H1 (cell line): ENCODE results near the gene CHST3. TPM values are rescaled to one million over a fixed set of nuclear protein-coding genes. Genes with fewer than 3 reads are reported as not detected.

Experiments used
- CTCF ChIA-PET: fragments of 300-600 bp; sonication (Branson Sonifier 250); formaldehyde crosslinking; loops from one replicate; lab custom pipeline; 2021; ENCODE audit not compliant: partially characterized antibody; lab: Charles Lee
- POLR2A ChIA-PET: fragments of 300-600 bp; sonication (Branson Sonifier 250); formaldehyde crosslinking; loops from one replicate; lab custom pipeline; 2021; ENCODE audit warnings: inconsistent platforms; ENCODE audit not compliant: partially characterized antibody; lab: Charles Lee
- DNase-seq, 2 experiments: peaks; one replicate each; pipeline versions ENCODE4 v3.0.0 to v3.0.0-alpha.2; 2010 to 2022; ENCODE audit warnings: low spot score in 2 of 2, low read depth in 1 of 2, mixed read lengths in 1 of 2
- FAIRE-seq: peaks from 2 replicates; lab custom pipeline; 2011; peaks lifted over from hg19 to GRCh38; lab: Jason Lieb, UNC
- H2AFZ ChIP-seq: 2 replicates; pipeline ENCODE4 v1.8.1; 2012; ENCODE audit warnings: low read length, inconsistent platforms
- H2AK5ac ChIP-seq: 2 replicates; pipeline ENCODE4 v1.6.1; 2013; ENCODE audit warnings: low read depth, low read length
- H2BK120ac ChIP-seq: replicated peaks from 2 replicates; pipeline ENCODE3; 2013; ENCODE audit warnings: low read depth, low read length, inconsistent platforms
- H2BK12ac ChIP-seq: 2 replicates; pipeline ENCODE4 v1.6.1; 2013; ENCODE audit warnings: low read depth, low read length
- H2BK15ac ChIP-seq: 2 replicates; pipeline ENCODE4 v1.6.1; 2013; ENCODE audit warnings: low read length
- H2BK20ac ChIP-seq: 2 replicates; pipeline ENCODE4 v1.6.1; 2013; ENCODE audit warnings: low read length
- H2BK5ac ChIP-seq: 2 replicates; pipeline ENCODE4 v1.6.1; 2013; ENCODE audit warnings: low read depth, low read length
- H3K14ac ChIP-seq: 2 replicates; pipeline ENCODE4 v1.6.1; 2013; ENCODE audit warnings: inconsistent platforms; ENCODE audit not compliant: insufficient read length
- H3K18ac ChIP-seq: 2 replicates; pipeline ENCODE4 v1.6.1; 2013; ENCODE audit warnings: low read length; ENCODE audit errors: extremely low read depth
- H3K23ac ChIP-seq: 2 replicates; pipeline ENCODE4 v1.6.1; 2013; ENCODE audit warnings: inconsistent platforms; ENCODE audit not compliant: insufficient read length
- H3K23me2 ChIP-seq: 2 replicates; pipeline ENCODE4 v1.6.1; 2013; ENCODE audit warnings: low read depth, low read length
- H3K27ac ChIP-seq: 2 replicates; pipeline ENCODE4 v1.6.1; 2011; ENCODE audit warnings: low read depth, low read length, inconsistent platforms
- H3K27me3 ChIP-seq, 4 experiments: replicated peaks in 1 of 4; 1 replicate in 1 of 4; 2 replicates in 3 of 4; pipeline versions ENCODE4 v1.6.1 to v1.8.1; 2011 to 2013; ENCODE audit warnings: low read length in 3 of 4, mild to moderate bottlenecking in 3 of 4, inconsistent platforms in 2 of 4, mixed read lengths in 2 of 4, moderate library complexity in 1 of 4; ENCODE audit not compliant: control insufficient read depth in 3 of 4, insufficient read depth in 3 of 4; ENCODE audit errors: extremely low read depth in 1 of 4
- H3K36me3 ChIP-seq, 4 experiments: 2 replicates each; pipeline versions ENCODE4 v1.6.1 to v1.8.1; 2011 to 2013; ENCODE audit warnings: mild to moderate bottlenecking in 4 of 4, low read length in 3 of 4, moderate library complexity in 2 of 4, control low read depth in 1 of 4, inconsistent platforms in 1 of 4; ENCODE audit not compliant: insufficient read depth in 4 of 4, control insufficient read depth in 2 of 4
- H3K4ac ChIP-seq: replicated peaks from 2 replicates; pipeline ENCODE3; 2013; ENCODE audit warnings: low read length, low read depth, mixed read lengths, inconsistent platforms; ENCODE audit not compliant: insufficient read length
- H3K4me1 ChIP-seq, 4 experiments: replicated peaks in 1 of 4; 1 replicate in 1 of 4; 2 replicates in 3 of 4; pipeline versions ENCODE4 v1.6.1 to v1.8.1; 2011 to 2013; ENCODE audit warnings: low read length in 3 of 4, inconsistent platforms in 2 of 4, mixed read lengths in 1 of 4; ENCODE audit not compliant: insufficient read depth in 4 of 4, control insufficient read depth in 3 of 4
- H3K4me2 ChIP-seq, 2 experiments: 2 replicates each; pipeline versions ENCODE4 v1.6.1 to v1.8.1; 2011 to 2013; ENCODE audit warnings: low read depth in 2 of 2, low read length in 2 of 2, control low read depth in 1 of 2, inconsistent platforms in 1 of 2, mild to moderate bottlenecking in 1 of 2; ENCODE audit not compliant: insufficient read depth in 1 of 2
- H3K4me3 ChIP-seq, 4 experiments: fragments of 200-600, 300-600 bp in 1 of 4; sonication (generic), shearing (Covaris generic), sonication (Bioruptor Twin) in 1 of 4; 2 replicates each; pipeline versions ENCODE4 v1.5.1 to v1.8.1; 2011 to 2016; ENCODE audit warnings: low read length in 4 of 4, low read depth in 3 of 4, control low read depth in 2 of 4, inconsistent platforms in 2 of 4, mild to moderate bottlenecking in 2 of 4, mixed read lengths in 1 of 4, moderate library complexity in 1 of 4; ENCODE audit not compliant: insufficient read depth in 2 of 4; ENCODE audit errors: extremely low read depth in 1 of 4
- H3K56ac ChIP-seq: replicated peaks from 2 replicates; pipeline ENCODE3; 2013; ENCODE audit warnings: low read depth, mild to moderate bottlenecking, mixed read lengths, low read length, inconsistent platforms; ENCODE audit not compliant: insufficient read length
- H3K79me1 ChIP-seq: 2 replicates; pipeline ENCODE4 v1.6.1; 2013; ENCODE audit warnings: low read depth, low read length, control low read depth
- H3K79me2 ChIP-seq, 2 experiments: 2 replicates each; pipeline versions ENCODE4 v1.6.1 to v1.8.1; 2012 to 2013; ENCODE audit warnings: low read length in 2 of 2, mild to moderate bottlenecking in 2 of 2, inconsistent platforms in 1 of 2; ENCODE audit not compliant: insufficient read depth in 2 of 2, control insufficient read depth in 1 of 2
- H3K9ac ChIP-seq, 4 experiments: replicated peaks in 1 of 4; 1 replicate in 1 of 4; 2 replicates in 3 of 4; pipeline versions ENCODE4 v1.6.1 to v1.8.1; 2011 to 2013; ENCODE audit warnings: low read depth in 3 of 4, low read length in 3 of 4, control low read depth in 2 of 4, mild to moderate bottlenecking in 2 of 4, moderate library complexity in 2 of 4, inconsistent platforms in 1 of 4; ENCODE audit errors: extremely low read depth in 1 of 4
- H3K9me3 ChIP-seq, 2 experiments: 2 replicates each; pipeline versions ENCODE4 v1.6.1 to v1.8.1; 2012 to 2013; ENCODE audit warnings: mild to moderate bottlenecking in 2 of 2, moderate library complexity in 2 of 2, control low read depth in 1 of 2, inconsistent platforms in 1 of 2, low read depth in 1 of 2, low read length in 1 of 2, mixed read lengths in 1 of 2; ENCODE audit not compliant: insufficient read depth in 2 of 2
- H4K20me1 ChIP-seq, 2 experiments: replicated peaks in 1 of 2; 2 replicates each; pipeline versions ENCODE3 to v1.8.1; 2011 to 2013; ENCODE audit warnings: inconsistent platforms in 2 of 2, low read length in 2 of 2, mild to moderate bottlenecking in 1 of 2; ENCODE audit not compliant: insufficient read depth in 2 of 2, control insufficient read depth in 1 of 2
- H4K5ac ChIP-seq: 2 replicates; pipeline ENCODE4 v1.6.1; 2013; ENCODE audit warnings: low read length, low read depth, mixed read lengths, inconsistent platforms; ENCODE audit not compliant: insufficient read length
- H4K8ac ChIP-seq: 2 replicates; pipeline ENCODE4 v1.8.0; 2013; ENCODE audit warnings: mild to moderate bottlenecking, moderate library complexity, low read length, inconsistent platforms; ENCODE audit not compliant: insufficient read depth; ENCODE audit errors: extremely low read depth
- H4K91ac ChIP-seq: replicated peaks from 2 replicates; pipeline ENCODE3; 2013; ENCODE audit warnings: low read length, mixed read lengths, inconsistent platforms; ENCODE audit not compliant: insufficient read length
- BCL11A ChIP-seq, 2 experiments: IDR thresholded peaks; one replicate each; pipeline ENCODE4 v1.6.1; 2011; ENCODE audit warnings: low read depth in 2 of 2, low read length in 2 of 2, mild to moderate bottlenecking in 2 of 2
- CBX5 ChIP-seq: fragments of 300-800, 300-1000 bp; sonication (generic); IDR thresholded peaks from 2 replicates; pipeline ENCODE4 v1.7.1; 2016; ENCODE audit warnings: antibody characterized with exemption, low read length, low read depth
- CTCF ChIP-seq, 3 experiments: IDR thresholded peaks; 1 replicate in 2 of 3; 2 replicates in 1 of 3; pipeline versions ENCODE4 v1.5.1 to v1.6.1; 2011; ENCODE audit warnings: low read length in 3 of 3, mild to moderate bottlenecking in 3 of 3, inconsistent platforms in 2 of 3, low read depth in 1 of 3, moderate library complexity in 1 of 3; ENCODE audit not compliant: insufficient read depth in 1 of 3; ENCODE audit errors: control extremely low read depth in 1 of 3
- HDAC2 ChIP-seq, 2 experiments: fragments of 300-600 bp in 1 of 2; sonication (generic) in 1 of 2; IDR thresholded peaks; 2 replicates each; pipeline ENCODE4 v1.6.1; 2011 to 2012; ENCODE audit warnings: low read depth in 2 of 2, low read length in 2 of 2, mild to moderate bottlenecking in 2 of 2, moderate library complexity in 2 of 2, borderline replicate concordance in 1 of 2, inconsistent platforms in 1 of 2
- KDM5A ChIP-seq: fragments of 200-600 bp; IDR thresholded peaks from 2 replicates; pipeline ENCODE4 v1.7.1; 2012; ENCODE audit warnings: mild to moderate bottlenecking, low read length, inconsistent platforms, mixed read lengths
- PHF8 ChIP-seq: fragments of 200-600 bp; sonication (generic); conservative IDR thresholded peaks from 2 replicates; pipeline ENCODE4 v1.7.1; 2012; ENCODE audit warnings: low read depth, mild to moderate bottlenecking, inconsistent platforms, low read length, moderate library complexity
- POU5F1 ChIP-seq: IDR thresholded peaks from 2 replicates; pipeline ENCODE4 v1.6.1; 2011; ENCODE audit warnings: low read depth, mild to moderate bottlenecking, low read length, moderate library complexity
- RXRA ChIP-seq: IDR thresholded peaks from 2 replicates; pipeline ENCODE4 v1.6.1; 2011; ENCODE audit warnings: low read depth, mild to moderate bottlenecking, low read length, moderate library complexity; ENCODE audit not compliant: insufficient read depth
- SIRT6 ChIP-seq: IDR thresholded peaks from one replicate; pipeline ENCODE4 v1.7.1; 2012; ENCODE audit warnings: low read length, inconsistent platforms
- TEAD4 ChIP-seq: IDR thresholded peaks from 2 replicates; pipeline ENCODE4 v1.6.1; 2012; ENCODE audit warnings: low read depth, low read length, inconsistent platforms, mixed read lengths
- WGBS, 2 experiments: shearing (Covaris generic) in 1 of 2; methylation state at CpG; one replicate each; pipeline versions ENCODE4 v1.1.6 to v1.1.7; 2013 to 2015; ENCODE audit warnings: low lambda C conversion rate in 2 of 2, mixed read lengths in 2 of 2, inconsistent platforms in 1 of 2, low coverage in 1 of 2, missing lambda C conversion rate in 1 of 2; ENCODE audit not compliant: insufficient replicate concordance in 2 of 2, insufficient coverage in 1 of 2, insufficient read length in 1 of 2; ENCODE audit errors: extremely low coverage in 1 of 2, missing lambda C conversion rate in 1 of 2; 5-methylcytosine and 5-hydroxymethylcytosine counted together
- polyA plus RNA-seq, 7 experiments: library from polyadenylated mRNA; depleted of rRNA in 3 of 7; stranded (reverse) in 5 of 7; unstranded in 2 of 7; fragments of >200 nt in 5 of 7; fragments of 200-250 nt in 2 of 7; gene quantifications; 1 replicate in 5 of 7; 2 replicates in 1 of 7; 4 replicates in 1 of 7; pipeline versions ENCODE4 v1.2.1 to v1.2.3, GENCODE V29; 2011 to 2013; ENCODE audit warnings: missing spikeins in 2 of 7, mixed read lengths in 2 of 7
- total RNA-seq: library from RNA; stranded (reverse); fragmentation: NEBNext Ultra II Directional; extraction: Animal tissue kit (Norgen Biotek cat#: 25700); gene quantifications from 2 replicates; pipeline ENCODE4 v1.2.1, GENCODE V29; 2021

The CHST3 gene
- total and polyA plus RNA-seq, 2 of the 8 experiments (the other 6 are each of a cell fraction or from before 2014, with no cell fraction given) = 2.0 to 5.8 TPM

GRCh38 chr10:72015841-72016240, 51.6 kb downstream of the CHST3 start:
- H3K9me3 ChIP-seq = no peaks in the 10 kb centered on the region
- TF ChIP-seq CTCF (IDR thresholded peaks at IDR 0.05; ENCODE audit: control extremely low read depth in 1 of 3, insufficient read depth in 1 of 3, low read depth in 1 of 3, low read length in 3 of 3) = no peak
- TF ChIP-seq CBX5 = no peak
- no peak for TF ChIP-seq HDAC2 (IDR thresholded peaks at IDR 0.05; ENCODE audit: borderline replicate concordance in 1 of 2, low read depth in 2 of 2, low read length in 2 of 2)
- TF ChIP-seq PHF8 = no peak
- TF ChIP-seq KDM5A = no peak
- TF ChIP-seq TEAD4 = no peak
- TF ChIP-seq BCL11A (IDR thresholded peaks at IDR 0.05; ENCODE audit: low read depth in 2 of 2, low read length in 2 of 2) = no peak
- no peak for TF ChIP-seq SIRT6
- TF ChIP-seq POU5F1 = no peak
- no peak for TF ChIP-seq RXRA

More at GRCh38 chr10:72015841-72016240, 51.6 kb downstream of the CHST3 start:
- Histone ChIP-seq H2BK5ac (no peak overlapping the region; the same call in 1 of the 2 replicates), H3K4me2 (no peak overlapping the region), H3K27ac (no peak overlapping the region), H3K27me3 (no peaks in the 10 kb centered on the region), H3K4me1 (peaks cover 0 to 4% (median under 1%) of the 10 kb centered on the region in 4 experiments; a peak in 2 of 7 replicates), H3K23ac (no peak overlapping the region), H4K20me1 (no peaks in the 10 kb centered on the region), H3K18ac (no peak overlapping the region), H4K91ac (no peak overlapping the region), H3K9ac (no peak overlapping the region), H3K36me3 (no peaks in the 10 kb centered on the region), H4K8ac (no peak overlapping the region), H3K14ac (no peak overlapping the region), H2BK20ac (no peak overlapping the region), H2AK5ac (no peak overlapping the region), H3K4me3 (no peak overlapping the region), H2BK120ac (no peak overlapping the region), H3K4ac (no peak overlapping the region), H3K23me2 (no peaks in the 10 kb centered on the region), H3K56ac (no peak overlapping the region), H2AFZ (no peak overlapping the region), H3K79me2 (no peaks in the 10 kb centered on the region), H2BK15ac (no peak overlapping the region), H4K5ac (no peak overlapping the region), H3K79me1 (no peaks in the 10 kb centered on the region), H2BK12ac (no peak overlapping the region)
- WGBS, 2 experiments = 84% methylated on average over 8 of the region's 8 CpGs; no CpG with 5 or more reads in 1 of the 2 experiments
- no peak for DNase-seq
- no peak for FAIRE-seq
- ChIA-PET CTCF (interaction anchor here (0.6 to 1.2 kb wide), 2 partner anchors 32 to 120 kb away, joined by 5 read pairs; no protein-coding TSS in a partner anchor), POLR2A (no interaction called here)
